HepG2 (cell line): Measurements from ENCODE around the gene ZNF770. TPM values are rescaled to one million over a fixed set of nuclear protein-coding genes. Genes with fewer than 3 reads are reported as not detected.

Experiments used
- ATAC-seq: fragments of 200-7000 bp; cut with Tn5 transposase; 3 replicates; pipeline ENCODE4 v1.9.1; 2020; ENCODE audit warnings: mild to moderate bottlenecking, moderate library complexity
- BruUV-seq: library from RNA; stranded (reverse); fragments of 400-500 nt; replicated peaks from 2 replicates; lab custom pipeline; 2021; lab: Mats Ljungman, UMichigan
- CTCF ChIA-PET: fragments of 300-600 bp; formaldehyde crosslinking; extraction: SDS; loops from one replicate; lab custom pipeline; 2021; ENCODE audit warnings: low total read pairs, inconsistent platforms, low intra/inter-chr PET ratio; lab: Yijun Ruan, JAX
- POLR2A ChIA-PET: fragments of 350-600 bp; sonication (Branson Sonifier 250); formaldehyde crosslinking; loops from one replicate; lab custom pipeline; 2020; ENCODE audit warnings: antibody characterized with exemption, inconsistent platforms; lab: Yijun Ruan, JAX
- DNase-seq: peaks from one replicate; pipeline ENCODE4 v3.0.0-alpha.2; 2015; ENCODE audit warnings: low spot score
- FAIRE-seq: peaks from 3 replicates; lab custom pipeline; 2011; peaks lifted over from hg19 to GRCh38; lab: Jason Lieb, UNC
- H2AFZ ChIP-seq: one replicate; pipeline ENCODE4 v1.6.1; 2011; ENCODE audit warnings: low read length, inconsistent platforms
- H3K27ac ChIP-seq: fragments of 300-600 bp; 3 replicates; pipeline ENCODE4 v1.8.0; 2011; ENCODE audit warnings: mixed run types, mild to moderate bottlenecking, mixed read lengths, low read length, inconsistent platforms; ENCODE audit not compliant: insufficient read depth; ENCODE audit errors: extremely low read length
- H3K27me3 ChIP-seq, 2 experiments: fragments of 200-600 bp in 1 of 2; 2 replicates in 1 of 2; 3 replicates in 1 of 2; pipeline versions ENCODE4 v1.6.0 to v1.8.0; 2011; ENCODE audit warnings: low read length in 2 of 2, mild to moderate bottlenecking in 2 of 2, moderate library complexity in 2 of 2, inconsistent platforms in 1 of 2; ENCODE audit not compliant: insufficient read depth in 2 of 2, control insufficient read depth in 1 of 2
- H3K36me3 ChIP-seq, 2 experiments: fragments of 200-600 bp in 1 of 2; replicated peaks in 1 of 2; 2 replicates in 1 of 2; 3 replicates in 1 of 2; pipeline versions ENCODE4 v1.5.1 to v1.8.0; 2011; ENCODE audit warnings: low read length in 2 of 2, inconsistent platforms in 1 of 2; ENCODE audit not compliant: insufficient read depth in 2 of 2, control insufficient read depth in 1 of 2
- H3K4me1 ChIP-seq: 2 replicates; pipeline ENCODE4 v1.5.1; 2012; ENCODE audit warnings: low read length, inconsistent platforms; ENCODE audit not compliant: insufficient read depth
- H3K4me2 ChIP-seq: 2 replicates; pipeline ENCODE4 v1.6.0; 2011; ENCODE audit warnings: low read depth, low read length, inconsistent platforms
- H3K4me3 ChIP-seq, 3 experiments: fragments of 200-600 bp in 1 of 3; sonication (generic), shearing (Covaris generic) in 1 of 3; replicated peaks in 1 of 3; 2 replicates each; pipeline ENCODE4 v1.5.1; 2011 to 2016; ENCODE audit warnings: low read length in 3 of 3, inconsistent platforms in 2 of 3, low read depth in 2 of 3, mild to moderate bottlenecking in 2 of 3, control low read depth in 1 of 3, mixed read lengths in 1 of 3; ENCODE audit not compliant: insufficient read depth in 1 of 3
- H3K79me2 ChIP-seq: one replicate; pipeline ENCODE4 v1.6.1; 2011; ENCODE audit warnings: low read length, inconsistent platforms; ENCODE audit not compliant: insufficient read depth
- H3K9ac ChIP-seq: 2 replicates; pipeline ENCODE4 v1.6.0; 2011; ENCODE audit warnings: mild to moderate bottlenecking, low read depth, low read length, inconsistent platforms; ENCODE audit not compliant: insufficient read depth
- H3K9me3 ChIP-seq: 2 replicates; pipeline ENCODE4 v1.5.1; 2012; ENCODE audit warnings: mild to moderate bottlenecking, low read length
- H4K20me1 ChIP-seq: 2 replicates; pipeline ENCODE4 v1.6.0; 2011; ENCODE audit warnings: inconsistent platforms, mild to moderate bottlenecking, low read length, moderate library complexity; ENCODE audit not compliant: insufficient read depth
- CENPT ChIP-seq: sonication (generic); formaldehyde crosslinking; IDR thresholded peaks from 2 replicates; pipeline ENCODE4 v1.8.0; 2022; ENCODE audit warnings: low read depth, mild to moderate bottlenecking, moderate library complexity, missing genetic modification reagents
- GLMP ChIP-seq: sonication (generic); formaldehyde crosslinking; IDR thresholded peaks from 2 replicates; pipeline ENCODE4 v1.9.0; 2021; ENCODE audit warnings: missing genetic modification reagents, mild to moderate bottlenecking, borderline replicate concordance
- IKZF1 ChIP-seq: fragments of 450-650 bp; IDR thresholded peaks from 2 replicates; pipeline ENCODE4 v1.7.1; 2016
- MATR3 ChIP-seq: sonication (generic); formaldehyde crosslinking; IDR thresholded peaks from 2 replicates; pipeline ENCODE4 v1.4.0; 2020; ENCODE audit warnings: missing genetic modification reagents
- MTF2 ChIP-seq: sonication (generic); formaldehyde crosslinking; IDR thresholded peaks from 2 replicates; pipeline ENCODE4 v1.5.0; 2020; ENCODE audit warnings: missing genetic modification reagents, borderline replicate concordance
- NR2F2 ChIP-seq: IDR thresholded peaks from 2 replicates; pipeline ENCODE4 v1.6.1; 2012; ENCODE audit warnings: low read depth, inconsistent platforms, borderline replicate concordance
- ONECUT2 ChIP-seq: sonication (generic); formaldehyde crosslinking; IDR thresholded peaks from 2 replicates; pipeline ENCODE4 v1.4.0; 2020; ENCODE audit warnings: missing genetic modification reagents
- PLSCR1 ChIP-seq: sonication (generic); formaldehyde crosslinking; IDR thresholded peaks from 2 replicates; pipeline ENCODE4 v1.5.0; 2020; ENCODE audit warnings: missing genetic modification reagents, mild to moderate bottlenecking, borderline replicate concordance
- POLR2G ChIP-seq: fragments of 200-400 bp; formaldehyde crosslinking; IDR thresholded peaks from 2 replicates; pipeline ENCODE4 v1.6.1; 2018; ENCODE audit warnings: mild to moderate bottlenecking, low read depth, low read length, moderate library complexity
- RFX1 ChIP-seq: fragments of 450-650 bp; IDR thresholded peaks from 2 replicates; pipeline ENCODE4 v1.6.1; 2017
- SPEN ChIP-seq: sonication (generic); formaldehyde crosslinking; IDR thresholded peaks from 2 replicates; pipeline ENCODE4 v1.5.1; 2020; ENCODE audit warnings: low read depth, mild to moderate bottlenecking, missing genetic modification reagents
- TEF ChIP-seq: sonication (generic); formaldehyde crosslinking; IDR thresholded peaks from 2 replicates; pipeline ENCODE4 v1.5.0; 2020; ENCODE audit warnings: missing genetic modification reagents
- ZFX ChIP-seq: sonication (generic); formaldehyde crosslinking; IDR thresholded peaks from 2 replicates; pipeline ENCODE4 v1.4.0; 2020; ENCODE audit warnings: mild to moderate bottlenecking, low read depth, missing genetic modification reagents, moderate library complexity
- ZNF138 ChIP-seq: sonication (generic); formaldehyde crosslinking; IDR thresholded peaks from 2 replicates; pipeline ENCODE4 v1.5.0; 2020; ENCODE audit warnings: mild to moderate bottlenecking, low read depth, missing genetic modification reagents
- ZNF260 ChIP-seq: sonication (generic); formaldehyde crosslinking; IDR thresholded peaks from 2 replicates; pipeline ENCODE4 v1.4.0; 2020; ENCODE audit warnings: missing genetic modification reagents, low read depth, mild to moderate bottlenecking, borderline replicate concordance
- ZNF282 ChIP-seq: fragments of 450-650 bp; IDR thresholded peaks from 2 replicates; pipeline ENCODE4 v1.6.1; 2018; ENCODE audit not compliant: partially characterized antibody
- ZNF639 ChIP-seq: conservative IDR thresholded peaks from 2 replicates; pipeline ENCODE4 v1.6.1; 2018; ENCODE audit warnings: missing genetic modification reagents
- ZNF737 ChIP-seq: sonication (generic); formaldehyde crosslinking; IDR thresholded peaks from 2 replicates; pipeline ENCODE4 v1.5.0; 2020; ENCODE audit warnings: missing genetic modification reagents, mild to moderate bottlenecking, borderline replicate concordance
- ZSCAN31 ChIP-seq: sonication (generic); formaldehyde crosslinking; IDR thresholded peaks from 2 replicates; pipeline ENCODE4 v1.5.0; 2020; ENCODE audit warnings: low read depth, mild to moderate bottlenecking, missing genetic modification reagents
- ZSCAN5A ChIP-seq: sonication (generic); formaldehyde crosslinking; IDR thresholded peaks from 2 replicates; pipeline ENCODE4 v1.8.0; 2022; ENCODE audit warnings: mild to moderate bottlenecking, missing genetic modification reagents, borderline replicate concordance
- WGBS: methylation state at CpG from one replicate; pipeline ENCODE4 v1.1.6; 2017; ENCODE audit warnings: low lambda C conversion rate; 5-methylcytosine and 5-hydroxymethylcytosine counted together
- in situ Hi-C: cut with HindIII; loops from 2 replicates; pipeline ENCODE4 v1.10.0; 2017; ENCODE audit warnings: low pct_unique_long_range_greater_than_20kb; ENCODE audit not compliant: extremely low pct_ligation_motif_present
- intact Hi-C: fragments of 100-400 bp; cut with micrococcal nuclease; formaldehyde crosslinking; loops from one replicate; pipeline ENCODE4 v1.10.0; 2022; ENCODE audit not compliant: unreplicated experiment
- polyA plus RNA-seq, 8 experiments: library from polyadenylated mRNA; depleted of rRNA in 3 of 8; stranded (reverse) in 7 of 8; unstranded in 1 of 8; fragments of >200 nt; fragmentation: Illumina TruSeq in 4 of 8; extraction: Trizol in 4 of 8; gene quantifications; 2 replicates each; pipeline versions ENCODE4 v1.2.1 to v1.2.3, GENCODE V29; 2011 to 2016; ENCODE audit warnings: low read depth in 4 of 8, missing spikeins in 1 of 8, mixed read lengths in 1 of 8; ENCODE audit not compliant: insufficient read depth in 1 of 8
- total RNA-seq, 5 experiments: library from RNA; depleted of rRNA; stranded (reverse); fragments of >200 nt; fragmentation: Illumina TruSeq; extraction: Trizol; gene quantifications; 2 replicates each; pipeline ENCODE4 v1.2.3, GENCODE V29; 2016; ENCODE audit warnings: low read depth in 1 of 5

ZNF770 gene
- total and polyA plus RNA-seq, 2 of the 13 experiments (the other 11 are each of a cell fraction or from before 2014, with no cell fraction given): 15.5 to 33.1 TPM

- TF ChIP-seq ZNF737 (CRISPR knock-in tag): no peak
- TF ChIP-seq ZNF639 (CRISPR knock-in tag): no peak
Measured at GRCh38 chr15:34952481-34952880, 35.6 kb downstream of the ZNF770 start (continued).

- CTCF ChIA-PET: no interaction called here
- POLR2A ChIA-PET: no interaction called here
- TF ChIP-seq ZFX (CRISPR knock-in tag): no peak
- TF ChIP-seq ZNF138 (CRISPR knock-in tag): no peak
- no peak for TF ChIP-seq ZSCAN31 (CRISPR knock-in tag)
- TF ChIP-seq ONECUT2: no peak
- no peak for TF ChIP-seq TEF (CRISPR knock-in tag)
- TF ChIP-seq CENPT (CRISPR knock-in tag): no peak
- no peak for TF ChIP-seq MATR3 (CRISPR knock-in tag)
- no peak for TF ChIP-seq PLSCR1 (CRISPR knock-in tag)
- TF ChIP-seq ZNF260 (CRISPR knock-in tag): no peak
- TF ChIP-seq ZSCAN5A: no peak
- TF ChIP-seq ZNF282: no peak
- no peak for TF ChIP-seq SPEN (CRISPR knock-in tag)
- no peak for TF ChIP-seq IKZF1
- TF ChIP-seq GLMP: no peak
- no peak for TF ChIP-seq NR2F2
- no peak for TF ChIP-seq POLR2G
- TF ChIP-seq MTF2: no peak
- no peak for TF ChIP-seq RFX1
Measured at GRCh38 chr15:34951993-34952392, 36.1 kb downstream of the ZNF770 start.

More at GRCh38 chr15:34951993-34952392, 36.1 kb downstream of the ZNF770 start:
- H3K9ac ChIP-seq: no peak overlapping the region
- H3K4me1 ChIP-seq: no peaks in the 10 kb centered on the region
- no peak overlapping the region for H2AFZ ChIP-seq
- H3K27me3 ChIP-seq: no peaks in the 10 kb centered on the region
- no peak overlapping the region for H3K4me3 ChIP-seq
- no peaks in the 10 kb centered on the region for H4K20me1 ChIP-seq
- 53% methylated on average over 1 of the region's 1 CpG for WGBS
- intact Hi-C loops: no loop called here
- in situ Hi-C loops: no loop called here
- no peak overlapping the region for H3K27ac ChIP-seq
- H3K4me2 ChIP-seq: no peak overlapping the region
- H3K36me3 ChIP-seq: peaks cover 0 to 39% of the 10 kb centered on the region in 2 experiments; a peak in 4 of 5 replicates
- no peak for FAIRE-seq
- H3K9me3 ChIP-seq: no peaks in the 10 kb centered on the region
- H3K79me2 ChIP-seq: peaks cover 2% of the 10 kb centered on the region
- no peak for DNase-seq
- BruUV-seq: no TSS peak
- ATAC-seq: no peak
